Left hindlimb (tissue), 1 donor: ENCODE results near the gene SFT2D3.

Source experiments
- DNase-seq: peaks from one replicate; pipeline ENCODE4 v3.0.0-alpha.2; 2018

Gene SFT2D3

GRCh38 chr2:127701193-127701650 lies at the start of gene SFT2D3:
SFT2D3 (plus strand) TSS chr2:127701497; CDS start chr2:127701529, 32 bp downstream.
- peak; percentile 94 for DNase-seq

DNA sequence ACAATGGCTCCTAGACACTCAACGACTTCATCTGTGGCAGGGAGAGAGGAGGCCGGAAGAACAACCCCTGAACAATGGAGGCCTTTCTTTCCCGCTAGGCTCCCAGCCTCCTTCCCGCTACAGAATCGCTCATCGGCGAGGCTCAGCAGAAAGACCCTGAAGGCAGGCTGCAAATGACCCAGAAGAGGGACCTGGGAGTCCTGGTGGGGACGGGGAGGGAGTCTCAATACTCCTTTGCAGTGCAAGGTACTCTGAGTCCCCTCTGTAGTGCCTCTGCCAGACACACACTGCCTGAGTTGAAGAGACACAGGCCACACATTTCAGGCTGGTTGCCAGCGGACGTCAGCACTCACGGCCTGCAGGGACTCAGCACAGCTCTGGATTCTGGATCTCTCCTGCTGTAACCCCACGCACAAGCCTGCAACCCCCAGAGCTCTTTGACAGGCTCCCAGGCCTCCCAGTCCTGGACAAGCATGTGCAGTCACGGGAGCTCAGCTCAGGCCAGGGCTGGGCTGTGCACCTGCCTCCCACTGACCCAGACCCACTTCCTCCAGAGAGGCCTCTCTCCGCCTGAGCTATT lies 49.2 kb upstream of the SFT2D3 start:
- DNase-seq: peak; percentile 64

GRCh38 chr2:127652786-127653357 lies 48.4 kb upstream of the SFT2D3 start:
- DNase-seq: no peak

DNA sequence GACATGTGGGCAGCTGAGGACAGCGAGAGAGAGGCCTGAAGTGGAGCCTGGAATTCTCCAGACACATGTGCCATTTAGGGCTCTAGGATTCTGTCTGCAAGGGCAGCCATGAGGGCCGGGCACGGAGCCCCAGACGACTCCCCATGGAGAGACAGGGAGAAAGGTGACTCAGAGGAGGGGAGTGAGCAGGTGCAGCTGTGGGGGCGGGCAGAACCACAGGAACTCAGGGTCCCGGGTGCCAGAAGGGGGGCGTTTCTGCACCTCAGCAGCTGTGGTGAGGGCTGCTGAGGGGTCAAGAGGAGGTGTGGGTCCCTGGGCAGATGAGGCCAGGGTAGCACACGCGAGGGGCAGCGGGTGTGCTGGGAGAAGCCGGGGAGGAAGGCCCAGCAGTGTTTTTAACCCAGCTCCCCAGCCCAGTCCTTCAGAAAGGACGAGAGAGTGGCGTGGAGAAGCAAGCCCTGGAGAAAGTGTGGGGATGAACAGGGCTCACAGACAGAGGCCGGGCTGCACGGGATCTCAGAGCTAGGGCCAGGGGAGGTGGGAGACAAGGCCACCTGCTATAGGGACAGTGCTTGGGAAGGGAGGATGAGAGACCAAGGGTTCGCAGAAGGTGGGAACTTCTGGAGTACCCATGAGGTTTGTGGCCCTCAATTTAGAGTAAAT lies 47.7 kb upstream of the SFT2D3 start:
- no peak for DNase-seq

DNA sequence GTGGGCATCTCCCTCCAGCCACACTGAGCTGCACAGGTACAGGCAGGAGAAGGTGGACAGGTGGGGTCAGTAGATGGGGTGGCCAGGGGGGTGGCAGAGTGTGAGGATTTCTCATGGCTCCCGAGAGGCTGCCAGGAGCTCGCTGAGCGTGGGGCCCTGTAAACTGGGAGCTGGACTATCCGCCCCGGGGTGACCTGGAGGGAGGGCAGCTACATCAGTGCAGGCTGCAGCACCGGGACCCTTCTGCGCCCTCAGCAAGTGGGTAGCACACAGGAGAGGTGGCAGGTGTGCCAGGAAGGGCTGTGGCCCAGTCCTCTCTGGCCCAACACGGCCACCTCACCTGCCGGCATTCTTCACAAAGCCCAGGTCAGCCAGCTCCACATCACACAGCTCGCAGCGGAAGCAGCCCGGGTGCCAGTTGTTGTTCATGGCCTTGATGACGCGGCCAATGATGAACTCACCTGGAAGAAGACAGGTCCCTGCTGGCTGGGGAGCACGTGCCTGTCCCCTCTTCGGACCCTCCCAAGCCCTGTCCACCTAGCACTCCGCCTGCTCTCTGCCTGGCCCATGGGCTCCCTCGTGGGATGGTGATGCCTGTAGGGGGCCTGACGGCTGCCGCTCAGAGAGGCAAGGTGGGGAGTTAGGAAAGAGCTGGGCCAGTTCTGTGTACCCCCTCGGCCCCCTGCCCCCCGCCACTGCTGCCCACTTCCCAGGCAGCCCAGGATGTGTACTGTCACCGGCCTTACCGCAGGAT lies 47.0 kb upstream of the SFT2D3 start:
- DNase-seq: no peak

- DNase-seq: no peak
These were observed 46.5 kb upstream of the SFT2D3 start for GRCh38 chr2:127654838-127655175.

GRCh38 chr2:127655209-127656073 lies 45.9 kb upstream of the SFT2D3 start:
- no peak for DNase-seq

GRCh38 chr2:127656569-127657231 lies 44.6 kb upstream of the SFT2D3 start:
- DNase-seq: peak; percentile 22

- DNase-seq: no peak
These were observed 44.1 kb upstream of the SFT2D3 start for GRCh38 chr2:127657232-127657595.

DNA sequence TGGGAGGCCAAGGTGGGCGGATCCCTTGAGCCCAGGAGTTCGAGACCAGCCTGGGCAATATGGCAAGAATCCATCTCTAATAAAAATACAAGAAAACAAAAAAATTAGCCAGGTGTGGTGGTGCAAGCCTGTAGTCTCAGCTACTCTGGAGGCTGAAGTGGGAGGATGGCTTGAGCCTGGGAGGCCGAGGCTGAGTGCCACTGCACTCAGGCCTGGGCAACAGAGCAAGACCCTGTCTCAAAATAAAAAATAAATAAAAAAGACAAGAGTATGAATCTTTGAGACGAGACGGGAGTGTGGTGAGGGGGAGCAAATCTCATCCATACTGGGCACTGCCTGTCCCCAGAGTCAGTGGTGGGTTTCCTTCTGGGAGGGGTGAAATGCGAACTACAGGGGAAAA lies 43.2 kb upstream of the SFT2D3 start:
- DNase-seq: peak; percentile 4

DNA sequence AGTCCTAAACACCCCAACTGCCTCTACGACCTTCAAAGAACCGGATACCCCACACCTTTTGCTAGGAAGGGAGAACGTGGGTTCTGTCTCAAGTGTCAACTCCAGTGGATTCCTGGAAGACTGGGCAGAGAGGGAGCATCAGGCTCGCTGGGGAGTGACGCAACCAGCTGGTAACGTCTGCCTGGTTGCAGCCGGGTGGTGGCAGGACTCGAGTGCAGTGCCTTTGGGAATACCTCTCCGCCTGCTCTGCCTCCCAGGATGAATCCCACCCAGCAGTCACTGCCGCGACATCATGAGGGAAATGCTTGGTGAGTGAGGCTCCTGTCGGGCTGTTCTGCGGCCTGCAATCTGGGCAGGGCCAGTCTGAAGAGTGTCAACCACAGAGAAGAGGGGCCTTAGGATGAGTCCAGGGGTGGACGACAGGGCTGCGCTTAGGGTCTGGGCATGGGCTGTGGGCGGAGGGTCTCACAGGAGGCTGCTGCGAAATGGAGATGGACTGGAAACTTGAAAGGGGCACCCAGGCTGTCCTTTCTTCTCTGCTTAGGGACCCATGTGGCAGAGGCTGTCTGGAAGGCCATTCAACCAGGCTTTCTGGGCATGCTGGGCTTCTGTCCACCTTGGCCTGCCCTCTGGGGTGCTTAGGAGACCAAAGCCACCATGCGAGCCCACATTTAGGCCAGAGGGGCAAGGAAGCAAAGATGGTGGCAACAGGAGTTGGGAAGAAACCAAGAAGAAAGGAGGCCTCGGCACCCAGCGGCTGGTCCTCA lies 42.5 kb upstream of the SFT2D3 start:
- DNase-seq: peak; percentile 19

DNA sequence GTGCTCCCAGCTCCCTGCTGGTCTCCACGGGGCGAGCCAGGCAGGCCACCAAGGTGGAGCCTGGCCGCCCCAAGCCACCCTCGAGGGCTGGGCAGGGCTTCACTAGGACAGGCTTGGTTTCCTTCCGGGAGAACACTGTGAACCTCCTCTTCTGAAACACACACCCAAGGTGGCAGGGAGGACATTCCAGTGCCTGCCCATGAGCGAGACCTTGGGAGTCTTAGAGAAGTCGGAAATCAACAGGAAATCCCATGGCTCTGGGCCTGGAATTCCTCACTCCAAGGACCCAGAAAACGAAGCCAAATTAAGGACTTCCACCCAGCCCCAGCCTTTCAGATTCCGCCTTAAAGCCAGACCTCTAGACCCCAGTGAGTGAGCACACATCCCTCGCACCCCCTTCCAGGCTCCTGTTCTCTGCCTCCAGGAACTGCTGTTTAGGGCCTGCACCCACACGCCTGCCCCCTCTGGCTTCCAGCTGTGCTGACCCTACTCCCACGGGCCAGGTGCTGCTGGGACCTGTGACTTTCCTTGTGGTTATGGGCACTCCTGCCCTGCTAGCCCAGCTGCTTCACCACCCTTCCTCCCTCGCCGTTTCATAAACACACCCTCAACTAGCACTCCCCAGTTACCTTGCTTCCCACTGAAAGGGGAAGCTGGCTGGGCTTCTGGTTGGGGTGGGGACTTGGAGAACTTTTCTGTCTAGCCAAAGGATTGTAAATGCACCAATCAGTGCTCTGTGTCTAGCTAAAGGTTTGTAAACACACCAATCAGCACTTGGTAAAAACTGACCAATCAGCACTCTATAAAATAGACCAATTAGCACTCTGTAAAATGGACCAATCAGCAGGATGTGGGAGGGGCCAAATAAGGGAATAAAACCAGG lies 41.6 kb upstream of the SFT2D3 start:
- peak; percentile 28 for DNase-seq

- peak; percentile 7 for DNase-seq
These were observed 41.1 kb upstream of the SFT2D3 start for GRCh38 chr2:127660291-127660578.

DNA sequence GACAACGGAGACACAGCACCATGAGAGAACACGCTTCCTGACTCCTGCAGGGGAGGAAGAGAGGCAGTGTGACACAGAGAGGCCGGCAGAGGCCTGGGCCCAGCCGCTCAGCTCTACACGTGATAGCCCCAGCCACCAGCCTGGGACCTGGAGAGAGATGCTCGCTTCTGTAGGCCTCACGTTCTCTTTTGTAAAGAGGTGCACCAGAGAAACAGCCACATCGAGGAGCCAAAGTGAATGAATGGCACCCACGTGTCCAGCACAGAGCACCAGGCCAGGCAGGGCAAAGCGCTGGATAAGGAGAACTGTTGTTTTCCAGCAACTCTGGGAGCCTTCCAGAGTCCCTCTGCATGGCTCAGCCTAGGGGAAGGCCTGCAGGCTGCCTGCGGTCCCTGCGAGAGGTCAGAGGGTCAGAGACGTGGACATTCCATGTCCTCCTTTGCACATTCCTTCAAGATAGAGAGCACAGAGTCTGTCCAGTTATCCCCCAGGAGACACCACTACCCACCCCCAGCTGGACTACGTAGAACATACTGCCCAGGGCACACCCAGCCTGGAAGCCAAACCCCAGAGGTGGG lies 40.1 kb upstream of the SFT2D3 start:
- DNase-seq: peak; percentile 16

DNA sequence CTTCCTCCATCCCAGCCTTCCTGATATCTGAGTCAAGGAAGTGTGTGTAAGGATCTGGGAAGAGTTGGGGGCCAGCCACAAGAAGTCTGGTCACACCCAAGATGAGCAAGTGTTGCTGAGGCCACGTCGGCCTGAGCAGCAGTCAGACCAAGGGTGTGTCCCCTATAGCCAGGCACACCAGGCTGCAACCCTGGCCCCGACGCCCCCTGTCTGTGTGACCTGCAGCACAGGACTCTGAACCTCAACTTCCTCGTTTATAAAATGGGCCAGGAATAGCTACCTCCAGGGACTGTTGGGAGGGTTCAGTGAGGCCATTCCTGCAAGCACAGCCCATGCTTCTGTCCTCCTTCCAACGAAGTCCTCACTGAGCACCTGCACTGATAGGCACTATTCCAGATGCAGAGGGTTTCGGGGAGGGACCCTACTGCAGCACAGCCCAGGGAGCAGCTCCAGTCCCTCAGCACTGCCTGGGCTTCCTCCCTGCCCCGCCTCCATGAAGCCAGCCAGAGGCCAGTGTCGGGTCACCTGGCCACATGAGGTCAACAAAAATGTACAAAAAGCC lies 39.3 kb upstream of the SFT2D3 start:
- peak; percentile 31 for DNase-seq

DNA sequence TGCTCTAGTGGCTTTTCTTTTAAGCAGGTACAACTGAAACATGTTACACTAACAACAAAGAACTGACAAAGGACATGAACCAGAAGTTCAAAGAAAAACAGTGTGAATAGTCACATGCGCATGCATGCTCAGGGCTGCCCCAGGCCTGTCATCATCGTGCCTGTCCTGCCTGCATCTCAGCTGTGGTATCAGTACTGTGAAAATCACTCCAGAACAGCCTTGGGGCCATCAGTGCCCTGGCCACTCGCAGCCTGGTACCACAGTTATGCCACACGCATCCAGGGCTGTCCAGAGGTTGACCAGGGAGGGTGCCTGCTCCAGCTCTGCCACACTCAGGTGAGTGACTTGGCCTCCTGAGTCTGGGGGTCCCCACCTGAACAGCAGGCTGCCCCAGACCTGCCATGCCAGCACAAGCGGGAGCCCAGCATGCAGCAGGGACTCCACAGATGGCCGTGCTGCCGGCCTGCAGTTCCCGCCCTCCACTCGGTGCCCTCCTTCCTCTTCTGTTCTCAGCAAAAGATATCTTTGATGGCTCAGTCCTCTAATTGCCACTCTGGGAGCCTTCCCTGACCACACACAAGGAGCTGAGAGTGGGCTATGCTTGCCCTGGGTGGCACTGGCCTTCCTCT lies 38.2 kb upstream of the SFT2D3 start:
- peak; percentile 2 for DNase-seq

- DNase-seq: peak; percentile 21
These were observed 37.7 kb upstream of the SFT2D3 start for GRCh38 chr2:127663566-127664064.

DNA sequence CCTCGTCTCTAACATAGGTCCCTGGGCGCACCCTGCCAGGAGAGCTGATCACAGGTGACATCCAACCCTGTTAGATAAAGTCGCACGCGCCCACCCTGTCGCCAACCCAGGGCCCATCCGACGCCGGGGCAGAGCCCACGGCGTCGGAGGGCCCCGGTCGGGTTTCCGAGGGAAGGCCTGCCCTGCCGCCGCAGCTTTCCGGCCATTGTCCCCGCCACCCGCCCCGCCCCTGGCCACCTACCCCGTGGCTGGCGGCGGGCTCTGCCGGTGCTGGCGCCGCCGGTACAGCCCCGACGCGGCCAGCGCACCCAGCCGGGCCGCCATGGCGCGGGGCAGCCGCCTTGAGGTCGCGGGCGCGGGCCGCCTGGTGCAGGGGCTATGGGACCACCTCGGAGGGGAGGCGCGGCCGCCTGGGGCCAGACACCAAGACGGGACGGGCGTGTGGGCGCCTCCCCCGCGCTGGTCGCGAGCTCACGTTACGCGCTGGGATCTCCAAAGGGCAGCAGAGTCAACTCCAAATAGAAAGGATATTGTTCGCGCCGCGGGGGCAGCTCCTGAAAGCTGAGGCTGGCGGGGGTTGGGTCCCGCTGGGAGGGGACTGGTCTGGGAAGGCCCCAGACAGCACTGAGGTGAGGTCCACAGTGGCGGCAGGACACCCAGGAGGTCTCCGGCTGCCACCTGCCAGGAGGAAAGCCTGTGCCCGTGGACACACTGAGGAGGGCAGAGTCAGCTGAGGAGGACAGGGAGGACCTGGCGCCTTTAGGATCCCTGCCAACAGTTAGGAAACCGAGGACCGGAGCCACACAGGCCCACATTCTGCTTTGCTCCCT lies 37.0 kb upstream of the SFT2D3 start:
- peak; percentile 21 for DNase-seq
